Muscle layer of duodenum (tissue), 2 donors: ENCODE data around the gene FNDC3B.

ENCODE experiments used
- H3K27ac ChIP-seq: one replicate; pipeline ENCODE4 v1.7.0; 2013; ENCODE audit warnings: mild to moderate bottlenecking, low read length
- H3K27me3 ChIP-seq: one replicate; pipeline ENCODE4 v1.7.0; 2013; ENCODE audit warnings: low read depth, mild to moderate bottlenecking, control low read depth, low read length
- H3K36me3 ChIP-seq, 2 donors: one replicate each; pipeline ENCODE4 v1.7.0; 2013; ENCODE audit warnings: low read length in 2 of 2, control low read depth in 1 of 2, mild to moderate bottlenecking in 1 of 2; ENCODE audit not compliant: insufficient read depth in 2 of 2, control insufficient read depth in 1 of 2
- H3K4me1 ChIP-seq, 2 donors: one replicate each; pipeline ENCODE4 v1.7.0; 2013; ENCODE audit warnings: low read length in 2 of 2, mild to moderate bottlenecking in 2 of 2, control low read depth in 1 of 2, moderate library complexity in 1 of 2; ENCODE audit not compliant: insufficient read depth in 2 of 2, control insufficient read depth in 1 of 2
- H3K4me3 ChIP-seq, 2 donors: one replicate each; pipeline ENCODE4 v1.7.0; 2013; ENCODE audit warnings: low read length in 2 of 2, low read depth in 1 of 2, mild to moderate bottlenecking in 1 of 2
- H3K9me3 ChIP-seq, 2 donors: one replicate each; pipeline ENCODE4 v1.7.0; 2013; ENCODE audit warnings: low read length in 2 of 2, control low read depth in 1 of 2, mild to moderate bottlenecking in 1 of 2; ENCODE audit not compliant: control insufficient read depth in 1 of 2
- donor health status: healthy.

FNDC3B gene

DNA sequence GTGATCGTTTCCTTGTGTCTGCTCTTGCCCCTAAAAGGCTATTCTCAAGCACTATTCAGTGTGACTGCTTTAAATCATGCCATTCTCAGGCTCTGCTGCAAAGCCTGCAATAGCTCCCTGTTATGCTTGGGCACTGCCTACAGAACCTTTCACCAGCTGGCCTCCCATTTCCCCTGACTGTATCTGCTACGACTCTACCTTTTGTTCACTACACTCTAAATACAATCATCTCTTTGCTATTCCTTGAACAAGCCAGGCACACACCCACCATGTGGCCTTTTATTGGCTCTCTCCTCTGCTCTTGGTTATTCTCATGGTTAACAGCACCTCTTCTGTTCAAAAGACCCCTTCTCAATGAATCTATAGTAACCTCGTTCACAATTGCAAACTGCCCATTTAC is 29.6 kb upstream of the FNDC3B start:
- H3K27me3 ChIP-seq, result no peaks in the 10 kb centered on the region
- H3K27ac ChIP-seq, result no peak overlapping the region
- no peaks in the 10 kb centered on the region for H3K9me3 ChIP-seq
- no peaks in the 10 kb centered on the region for H3K4me1 ChIP-seq
- no peaks in the 10 kb centered on the region for H3K36me3 ChIP-seq
- H3K4me3 ChIP-seq, result no peak overlapping the region

GRCh38 chr3:172012775-172013174 is 26.6 kb upstream of the FNDC3B start:
- Histone ChIP-seq H3K27ac (no peak overlapping the region), H3K36me3 (no peaks in the 10 kb centered on the region), H3K4me1 (no peaks in the 10 kb centered on the region)

GRCh38 chr3:172014145-172014544 is 25.2 kb upstream of the FNDC3B start:
- H3K4me3 ChIP-seq, result no peak overlapping the region
- H3K9me3 ChIP-seq, result no peaks in the 10 kb centered on the region
- no peaks in the 10 kb centered on the region for H3K27me3 ChIP-seq
- H3K36me3 ChIP-seq, result no peaks in the 10 kb centered on the region
- H3K27ac ChIP-seq, result no peak overlapping the region
- H3K4me1 ChIP-seq, result no peaks in the 10 kb centered on the region

More at GRCh38 chr3:172012775-172013174, 26.6 kb upstream of the FNDC3B start:
- Histone ChIP-seq H3K9me3 (no peaks in the 10 kb centered on the region), H3K27me3 (no peaks in the 10 kb centered on the region), H3K4me3 (no peak overlapping the region)

DNA sequence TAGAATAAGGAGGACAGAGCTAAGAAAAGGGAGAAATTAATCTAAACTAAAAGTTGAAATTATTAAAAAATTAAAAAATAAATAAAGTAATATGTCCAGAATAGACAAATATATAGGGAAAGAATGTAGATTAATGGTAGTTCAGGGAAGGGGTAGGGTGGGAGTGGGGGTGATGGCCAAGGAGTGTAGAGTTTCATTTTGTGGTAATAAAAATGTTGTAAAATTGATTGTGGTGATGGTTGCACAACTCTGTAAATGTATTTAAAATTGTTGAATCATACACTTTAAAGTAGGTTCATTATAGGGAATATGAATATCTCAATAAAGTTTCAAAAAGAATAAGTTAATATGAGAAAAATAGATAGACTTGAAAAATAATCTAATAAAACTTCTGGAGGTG is 21.0 kb upstream of the FNDC3B start:
- no peaks in the 10 kb centered on the region for H3K9me3 ChIP-seq
- H3K4me3 ChIP-seq, result no peak overlapping the region
- no peaks in the 10 kb centered on the region for H3K4me1 ChIP-seq
- no peaks in the 10 kb centered on the region for H3K36me3 ChIP-seq
- H3K27ac ChIP-seq, result no peak overlapping the region
- no peaks in the 10 kb centered on the region for H3K27me3 ChIP-seq

- Histone ChIP-seq H3K9me3 (no peaks in the 10 kb centered on the region), H3K36me3 (no peaks in the 10 kb centered on the region), H3K4me3 (no peak overlapping the region), H3K4me1 (no peaks in the 10 kb centered on the region), H3K27me3 (no peaks in the 10 kb centered on the region), H3K27ac (no peak overlapping the region)
These were observed 18.6 kb upstream of the FNDC3B start for GRCh38 chr3:172020763-172021162.

DNA sequence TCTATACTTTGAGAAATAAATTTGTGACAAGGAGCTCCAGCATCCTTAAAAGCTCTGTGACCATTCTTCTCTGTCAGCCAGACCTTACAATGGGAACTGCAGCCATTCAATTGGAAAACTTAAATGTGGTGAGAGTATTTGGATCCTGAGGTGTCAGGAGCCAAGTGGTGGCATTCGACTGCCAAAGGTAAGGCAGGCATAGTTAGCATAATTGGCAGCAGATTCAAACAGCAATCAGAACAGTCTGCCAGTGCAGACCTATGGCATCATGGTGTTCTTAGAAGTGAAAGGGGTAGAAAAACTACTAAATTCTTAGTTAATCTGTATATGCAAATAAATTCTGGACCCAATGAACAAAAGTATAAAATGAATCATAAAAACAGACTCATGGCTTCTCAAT is 18.2 kb upstream of the FNDC3B start:
- Histone ChIP-seq H3K4me1 (no peaks in the 10 kb centered on the region), H3K36me3 (no peaks in the 10 kb centered on the region), H3K27ac (no peak overlapping the region), H3K4me3 (no peak overlapping the region), H3K9me3 (no peaks in the 10 kb centered on the region), H3K27me3 (no peaks in the 10 kb centered on the region)

GRCh38 chr3:172021859-172022258 is 17.5 kb upstream of the FNDC3B start:
- H3K27ac ChIP-seq, result no peak overlapping the region
- no peak overlapping the region for H3K4me3 ChIP-seq
- H3K36me3 ChIP-seq, result no peaks in the 10 kb centered on the region
- H3K27me3 ChIP-seq, result no peaks in the 10 kb centered on the region
- H3K4me1 ChIP-seq, result no peaks in the 10 kb centered on the region
- no peaks in the 10 kb centered on the region for H3K9me3 ChIP-seq

GRCh38 chr3:172023915-172024314 is 15.5 kb upstream of the FNDC3B start:
- Histone ChIP-seq H3K27me3 (no peaks in the 10 kb centered on the region), H3K4me1 (no peaks in the 10 kb centered on the region), H3K4me3 (no peak overlapping the region), H3K9me3 (no peaks in the 10 kb centered on the region), H3K27ac (no peak overlapping the region), H3K36me3 (no peaks in the 10 kb centered on the region)

DNA sequence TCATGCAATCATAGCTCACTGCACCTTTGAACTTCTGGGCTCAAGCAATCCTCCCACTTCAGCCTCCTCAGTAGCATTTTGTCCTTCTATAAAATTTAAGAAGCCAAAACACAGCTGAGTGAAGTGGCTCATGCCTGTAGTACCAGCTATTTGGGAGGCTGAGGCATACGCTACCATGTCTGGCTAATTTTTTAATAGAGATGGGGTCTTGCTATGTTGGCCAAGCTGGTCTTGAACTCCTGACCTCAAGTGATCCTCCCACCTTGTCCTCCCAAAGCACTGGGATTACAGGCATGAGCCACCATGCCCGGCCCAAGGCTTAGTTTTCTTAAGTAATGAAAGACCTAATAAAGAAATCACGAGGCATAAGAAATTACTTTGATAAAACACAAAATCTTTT is 14.7 kb upstream of the FNDC3B start:
- H3K4me3 ChIP-seq, result no peak overlapping the region
- no peaks in the 10 kb centered on the region for H3K4me1 ChIP-seq
- H3K36me3 ChIP-seq, result no peaks in the 10 kb centered on the region
- no peak overlapping the region for H3K27ac ChIP-seq
- H3K27me3 ChIP-seq, result no peaks in the 10 kb centered on the region
- H3K9me3 ChIP-seq, result no peaks in the 10 kb centered on the region

- Histone ChIP-seq H3K27me3 (no peaks in the 10 kb centered on the region), H3K9me3 (no peaks in the 10 kb centered on the region), H3K4me1 (no peaks in the 10 kb centered on the region), H3K36me3 (no peaks in the 10 kb centered on the region), H3K4me3 (no peak overlapping the region), H3K27ac (no peak overlapping the region)
These were observed 9.8 kb upstream of the FNDC3B start for GRCh38 chr3:172029425-172030098.

GRCh38 chr3:172030181-172030580 is 9.2 kb upstream of the FNDC3B start:
- Histone ChIP-seq H3K27me3 (no peaks in the 10 kb centered on the region), H3K36me3 (no peaks in the 10 kb centered on the region), H3K4me1 (no peaks in the 10 kb centered on the region), H3K9me3 (no peaks in the 10 kb centered on the region), H3K4me3 (no peak overlapping the region), H3K27ac (no peak overlapping the region)

- Histone ChIP-seq H3K27ac (no peak overlapping the region), H3K4me1 (no peaks in the 10 kb centered on the region), H3K4me3 (no peak overlapping the region), H3K9me3 (no peaks in the 10 kb centered on the region), H3K27me3 (no peaks in the 10 kb centered on the region), H3K36me3 (no peaks in the 10 kb centered on the region)
These were observed 7.4 kb upstream of the FNDC3B start for GRCh38 chr3:172031996-172032395.
